GM18951 (cell line): ENCODE measurements around the gene TNIP2.
A peak's percentile ranks its signal among the peaks of the same experiment; 100 is the strongest.
"Not testable (repeated sequence)": the region's sequence is repeated elsewhere in the genome, so short reads cannot be mapped to it uniquely, and the experiment has no call there.

Experiments
- POLR2A ChIP-seq: IDR thresholded peaks from 4 replicates; pipeline ENCODE4 v1.6.1; 2011; ENCODE audit warnings: mild to moderate bottlenecking; ENCODE audit not compliant: insufficient read length, insufficient read depth; ENCODE audit errors: extremely low read depth
- in situ Hi-C: fragments of 300-500 bp; cut with MboI; formaldehyde crosslinking; loops from one replicate; pipeline ENCODE4 v1.12.0; 2022; ENCODE audit warnings: low sequenced_read_pairs, mixed read lengths, inconsistent platforms; ENCODE audit not compliant: unreplicated experiment

The TNIP2 gene

GRCh38 chr4:2790583-2791517 lies 34.7 kb upstream of the TNIP2 start:
- no peak for TF ChIP-seq POLR2A
- in situ Hi-C loops: no loop called here

- no peak for TF ChIP-seq POLR2A
- in situ Hi-C loops: no loop called here
Observed at GRCh38 chr4:2789793-2790582, 33.9 kb upstream of the TNIP2 start.

GRCh38 chr4:2789351-2789750 lies 33.2 kb upstream of the TNIP2 start:
- in situ Hi-C loops: no loop called here
- TF ChIP-seq POLR2A: no peak

GRCh38 chr4:2788532-2789103 lies 32.5 kb upstream of the TNIP2 start:
- in situ Hi-C loops: no loop called here

GRCh38 chr4:2788101-2788500 lies 32.0 kb upstream of the TNIP2 start:
- in situ Hi-C loops: no loop called here
- TF ChIP-seq POLR2A: no peak

More at GRCh38 chr4:2788532-2789103, 32.5 kb upstream of the TNIP2 start:
- TF ChIP-seq POLR2A: no peak

GRCh38 chr4:2787230-2788100 lies 31.3 kb upstream of the TNIP2 start:
- in situ Hi-C loops: no loop called here

GRCh38 chr4:2786794-2787229 lies 30.7 kb upstream of the TNIP2 start:
- TF ChIP-seq POLR2A: no peak
- in situ Hi-C loops: no loop called here

More at GRCh38 chr4:2787230-2788100, 31.3 kb upstream of the TNIP2 start:
- TF ChIP-seq POLR2A: no peak

GRCh38 chr4:2786152-2786671 lies 30.1 kb upstream of the TNIP2 start:
- in situ Hi-C loops: no loop called here
- no peak for TF ChIP-seq POLR2A

GRCh38 chr4:2785613-2786012 lies 29.5 kb upstream of the TNIP2 start:
- in situ Hi-C loops: no loop called here
- TF ChIP-seq POLR2A: peak; percentile 33

GRCh38 chr4:2783790-2784189 lies 27.7 kb upstream of the TNIP2 start:
- in situ Hi-C loops: no loop called here
- TF ChIP-seq POLR2A: no peak

GRCh38 chr4:2781911-2782310 lies 25.8 kb upstream of the TNIP2 start:
- in situ Hi-C loops: no loop called here
- TF ChIP-seq POLR2A: no peak

- in situ Hi-C loops: not testable (repeated sequence)
Observed at GRCh38 chr4:2780643-2781042, 24.5 kb upstream of the TNIP2 start.
